ENCODE data around the gene ATP6V1F.

ATP6V1F gene

DNA sequence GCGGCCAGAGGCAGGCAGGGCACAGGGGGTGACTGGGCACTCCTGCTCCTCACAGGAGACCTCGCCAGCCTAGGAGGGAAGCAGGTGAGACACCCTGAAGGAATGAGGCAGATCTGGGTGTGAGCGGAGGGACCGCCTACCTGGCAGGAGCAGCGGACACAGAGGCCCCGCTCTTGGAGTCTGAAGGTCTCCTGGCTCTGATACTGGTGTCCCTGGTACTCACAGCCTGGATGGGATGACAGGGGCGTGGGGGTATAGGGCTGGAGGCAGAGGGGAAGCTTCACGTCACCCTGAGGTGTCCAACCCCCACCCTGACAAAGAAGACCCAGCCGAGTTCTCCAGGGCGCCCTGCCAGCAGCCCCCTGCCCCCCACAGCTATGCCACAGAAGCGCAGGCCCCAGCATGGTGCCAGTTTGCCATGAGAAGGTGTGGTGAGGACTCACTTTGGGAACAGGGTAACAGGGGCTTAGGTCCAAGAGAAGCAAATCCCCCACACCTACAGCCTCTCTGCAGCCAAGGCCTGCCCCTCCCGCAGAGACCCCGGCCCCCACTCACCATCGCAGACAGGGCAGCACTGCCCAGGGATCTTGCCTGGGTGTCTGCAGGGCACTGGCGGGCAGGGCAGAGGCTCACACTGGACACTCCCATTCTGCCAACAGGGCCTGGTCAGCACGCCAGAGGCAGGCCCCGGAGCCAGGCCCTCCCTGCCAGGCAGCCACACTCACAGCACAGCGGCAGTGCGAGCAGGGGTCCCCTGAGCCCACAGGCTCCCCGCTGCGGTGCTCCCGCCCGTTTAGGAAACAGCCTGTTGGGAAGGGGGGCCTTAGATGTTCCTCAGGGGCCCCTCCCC, 30.8 kb downstream of the ATP6V1F start:
- no peak for DNase-seq (ENCODE audit: low read depth)
- in situ Hi-C loops (cut with HindIII; ENCODE audit: low sequenced_read_pairs): no loop called here
- H3K4me3 ChIP-seq (ENCODE audit: low read depth, low read length): no peak overlapping the region
- TF ChIP-seq, protein P1, sequence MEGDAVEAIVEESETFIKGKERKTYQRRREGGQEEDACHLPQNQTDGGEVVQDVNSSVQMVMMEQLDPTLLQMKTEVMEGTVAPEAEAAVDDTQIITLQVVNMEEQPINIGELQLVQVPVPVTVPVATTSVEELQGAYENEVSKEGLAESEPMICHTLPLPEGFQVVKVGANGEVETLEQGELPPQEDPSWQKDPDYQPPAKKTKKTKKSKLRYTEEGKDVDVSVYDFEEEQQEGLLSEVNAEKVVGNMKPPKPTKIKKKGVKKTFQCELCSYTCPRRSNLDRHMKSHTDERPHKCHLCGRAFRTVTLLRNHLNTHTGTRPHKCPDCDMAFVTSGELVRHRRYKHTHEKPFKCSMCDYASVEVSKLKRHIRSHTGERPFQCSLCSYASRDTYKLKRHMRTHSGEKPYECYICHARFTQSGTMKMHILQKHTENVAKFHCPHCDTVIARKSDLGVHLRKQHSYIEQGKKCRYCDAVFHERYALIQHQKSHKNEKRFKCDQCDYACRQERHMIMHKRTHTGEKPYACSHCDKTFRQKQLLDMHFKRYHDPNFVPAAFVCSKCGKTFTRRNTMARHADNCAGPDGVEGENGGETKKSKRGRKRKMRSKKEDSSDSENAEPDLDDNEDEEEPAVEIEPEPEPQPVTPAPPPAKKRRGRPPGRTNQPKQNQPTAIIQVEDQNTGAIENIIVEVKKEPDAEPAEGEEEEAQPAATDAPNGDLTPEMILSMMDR (IDR thresholded peaks at IDR 0.05; ENCODE audit: low read depth, low read length, missing control alignments): no peak

DNA sequence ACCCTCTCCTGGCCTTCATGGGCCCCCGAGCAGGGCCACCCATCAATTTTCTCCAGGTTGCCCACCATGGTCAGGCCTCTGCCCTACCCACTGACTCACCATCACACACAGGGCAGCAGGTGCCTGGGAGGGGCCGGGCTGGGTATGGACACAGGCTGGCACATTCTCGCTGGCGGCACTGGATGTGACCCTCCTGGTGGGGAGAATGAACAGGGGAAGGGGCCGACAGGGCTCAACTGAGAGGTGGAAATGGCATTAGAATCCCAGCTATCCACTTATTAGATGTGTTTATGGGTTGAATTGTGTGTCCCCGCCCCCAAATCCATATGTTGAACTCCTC, 31.4 kb downstream of the ATP6V1F start:
- H3K4me3 ChIP-seq (ENCODE audit: low read depth, low read length): no peak overlapping the region
- TF ChIP-seq, protein P1 (IDR thresholded peaks at IDR 0.05; ENCODE audit: low read depth, low read length, missing control alignments): no peak
- DNase-seq (ENCODE audit: low read depth): no peak
- in situ Hi-C loops (cut with HindIII; ENCODE audit: low sequenced_read_pairs): no loop called here

DNA sequence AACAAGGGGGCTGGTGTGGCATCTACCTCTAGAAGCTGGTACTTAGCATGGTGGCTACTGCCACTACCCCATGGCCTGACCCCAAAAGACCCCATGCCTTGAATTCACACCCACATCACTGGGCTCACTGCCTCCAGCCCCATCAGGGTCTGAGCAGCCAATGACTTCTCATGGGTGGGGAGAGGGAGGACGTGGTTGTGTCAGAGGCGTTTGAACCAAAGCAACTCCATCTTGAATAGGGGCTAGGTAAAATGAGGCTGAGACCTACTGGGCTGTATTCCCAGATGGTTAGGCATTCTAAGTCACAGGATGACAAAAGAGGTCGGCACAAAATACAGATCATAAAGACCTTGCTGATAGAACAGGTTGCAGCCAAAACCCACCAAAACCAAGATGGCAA, 32.7 kb downstream of the ATP6V1F start:
- no peak for DNase-seq (ENCODE audit: low read depth)
- no peak overlapping the region for H3K4me3 ChIP-seq (ENCODE audit: low read depth, low read length)
- in situ Hi-C loops (cut with HindIII; ENCODE audit: low sequenced_read_pairs): no loop called here
- TF ChIP-seq, protein P1 (IDR thresholded peaks at IDR 0.05; ENCODE audit: low read depth, low read length, missing control alignments): no peak

DNA sequence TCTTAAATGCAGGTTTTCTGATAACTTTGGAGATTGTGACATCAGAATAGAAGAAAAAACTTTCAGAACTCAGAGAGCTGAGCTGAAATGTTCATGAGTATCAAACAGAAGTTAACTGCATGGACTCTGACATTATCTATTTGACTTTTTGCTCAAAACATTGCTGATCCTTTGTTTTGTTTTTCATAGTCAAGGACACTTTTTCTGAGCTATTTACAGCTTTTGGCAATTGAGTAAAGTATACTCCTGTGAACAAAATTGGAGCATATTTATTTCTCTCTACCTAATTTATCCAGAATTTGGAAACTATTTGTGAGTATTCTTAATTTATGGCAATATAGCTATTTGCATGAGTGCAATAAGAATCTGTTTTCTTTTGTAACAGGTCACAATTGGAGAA, 36.7 kb downstream of the ATP6V1F start:
- H3K4me3 ChIP-seq (ENCODE audit: low read depth, low read length): no peak overlapping the region
- in situ Hi-C loops (cut with HindIII; ENCODE audit: low sequenced_read_pairs): no loop called here
- TF ChIP-seq, protein P1 (IDR thresholded peaks at IDR 0.05; ENCODE audit: low read depth, low read length, missing control alignments): no peak
- no peak for DNase-seq (ENCODE audit: low read depth)

DNA sequence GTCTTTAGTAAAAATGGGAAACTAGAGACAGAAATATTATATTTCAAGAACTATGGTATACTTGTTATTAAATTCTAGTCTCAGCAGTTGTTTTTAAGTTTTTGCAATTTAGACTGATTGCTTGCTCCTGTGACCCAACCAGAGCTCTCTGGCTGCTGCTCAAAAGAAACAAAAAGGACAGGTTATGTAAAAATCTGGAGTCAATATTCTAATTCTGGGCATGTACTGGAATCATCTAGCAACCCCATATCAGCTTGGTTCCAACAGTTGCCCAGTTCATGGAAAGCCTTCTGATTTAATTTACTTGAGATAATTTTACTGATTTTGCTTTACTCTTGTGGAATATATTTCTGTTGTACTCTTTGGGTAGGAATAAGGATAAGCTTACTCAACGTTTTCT, 37.6 kb downstream of the ATP6V1F start:
- TF ChIP-seq, protein P1 (IDR thresholded peaks at IDR 0.05; ENCODE audit: low read depth, low read length, missing control alignments): no peak
- H3K4me3 ChIP-seq (ENCODE audit: low read depth, low read length): no peak overlapping the region
- in situ Hi-C loops (cut with HindIII; ENCODE audit: low sequenced_read_pairs): no loop called here
- DNase-seq (ENCODE audit: low read depth): no peak

DNA sequence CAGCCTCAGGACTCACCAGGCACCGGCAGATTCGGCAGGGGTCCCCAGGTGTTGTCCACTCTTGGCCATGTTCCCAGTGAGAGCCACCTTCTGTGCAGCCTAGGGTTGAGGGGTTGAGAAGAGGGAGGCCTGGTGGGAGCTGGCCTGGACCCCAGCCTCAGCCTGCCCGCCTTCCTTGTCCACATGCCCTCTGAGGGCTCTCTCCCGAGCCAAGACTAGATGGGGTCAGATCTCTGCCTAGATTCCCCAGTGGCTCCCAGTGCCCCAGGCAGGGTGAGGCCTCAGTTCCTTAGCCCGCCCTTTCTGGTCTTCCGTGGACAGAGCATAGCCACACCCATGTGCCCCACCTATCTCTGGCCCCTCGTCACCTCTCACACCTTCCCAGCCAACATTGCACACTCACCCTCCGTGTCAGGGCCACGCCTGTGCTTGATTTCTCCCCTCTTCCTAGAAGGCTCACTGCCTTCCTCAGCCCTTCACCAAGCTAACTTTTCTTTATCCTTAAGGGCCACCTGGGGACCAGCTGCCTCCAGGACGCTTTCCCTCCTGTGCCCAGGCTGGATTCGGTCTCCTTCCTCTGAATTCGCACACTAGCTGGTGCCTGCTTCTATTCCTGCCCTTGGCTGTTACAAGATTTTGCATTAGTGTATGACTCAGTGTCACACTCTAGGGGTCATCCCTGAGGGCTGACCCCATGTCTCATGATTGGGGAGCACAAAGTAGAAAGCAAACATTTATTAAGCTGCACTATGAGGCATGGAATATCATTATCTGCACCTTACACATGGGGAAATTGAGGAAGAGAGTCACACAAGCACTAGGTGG, 40.3 kb downstream of the ATP6V1F start:
- TF ChIP-seq, protein P1 (IDR thresholded peaks at IDR 0.05; ENCODE audit: low read depth, low read length, missing control alignments): no peak
- in situ Hi-C loops (cut with HindIII; ENCODE audit: low sequenced_read_pairs): no loop called here
- no peak for DNase-seq (ENCODE audit: low read depth)
- no peak overlapping the region for H3K4me3 ChIP-seq (ENCODE audit: low read depth, low read length)
